ENCODE results near the gene DOK4. TPM values are rescaled to one million over a fixed set of nuclear protein-coding genes. Genes with fewer than 3 reads are reported as not detected.

DOK4 gene
- total and polyA plus RNA-seq, 8 donors, result 11.2 to 55.9 (median 31.1) TPM

DNA sequence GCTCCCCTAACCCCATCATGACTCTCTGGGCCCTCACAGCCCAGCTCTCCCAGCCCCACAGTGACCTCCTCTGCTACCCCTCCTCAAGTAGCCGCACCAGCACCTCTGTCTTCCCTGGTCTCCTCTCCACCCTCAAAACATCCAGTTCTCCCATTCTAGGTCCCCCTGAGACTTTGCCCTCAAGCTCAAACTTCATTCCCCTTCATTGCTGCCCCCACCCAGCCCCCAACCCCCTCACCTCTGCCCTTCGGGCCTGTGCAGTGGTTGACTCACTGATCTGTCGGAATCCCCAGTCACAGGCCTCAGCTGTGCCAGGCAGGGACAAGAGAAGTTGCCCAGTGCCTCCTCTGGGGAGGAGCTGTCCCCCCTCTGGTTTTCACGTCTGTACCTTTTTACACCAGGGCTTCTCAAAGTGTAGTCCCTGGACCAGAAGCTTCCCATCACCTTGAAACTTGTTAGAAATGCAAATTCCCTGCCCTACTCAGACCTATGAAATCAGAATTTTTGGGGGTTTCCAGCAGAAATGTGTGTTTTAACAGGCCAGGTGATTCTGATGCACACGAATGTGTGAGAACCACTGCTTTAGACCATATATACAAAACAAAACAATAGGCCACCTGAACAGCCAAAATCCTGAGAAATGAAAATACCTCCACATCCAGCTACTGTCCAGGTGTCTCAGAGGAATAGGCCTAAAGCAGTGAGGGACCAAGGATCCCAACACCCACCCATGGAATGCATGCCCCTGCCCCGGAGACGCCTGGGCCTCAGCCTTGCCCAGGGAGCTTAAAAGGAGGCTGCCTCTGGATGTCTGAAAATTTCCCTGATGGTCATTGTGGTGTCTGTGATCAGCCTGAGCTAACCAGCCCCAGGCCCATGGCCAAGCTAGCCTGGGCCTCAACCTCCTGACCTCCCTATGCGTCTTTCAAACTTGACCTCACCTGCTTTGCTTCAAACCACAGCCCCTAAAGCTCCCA is 853 bp upstream of the DOK4 start:
- Histone ChIP-seq H3K9me3 (no peaks in the 10 kb centered on the region), H3K36me3 (no peaks in the 10 kb centered on the region), H3K4me3 (peak overlapping the region; percentile 64 to 84 (median 77)), H3K27me3 (no peaks in the 10 kb centered on the region), H3K27ac (peak overlapping the region in 4 of 5 donors; percentile 64 to 92 (median 84)), H3K4me1 (peaks cover 30 to 38% (median 36%) of the 10 kb centered on the region in 4 donors)
- intact Hi-C loops (cut with DNase I; ENCODE audit: low total_unique reads), result no loop called here
- TF ChIP-seq EP300 (IDR thresholded peaks at IDR 0.05), result no peak
- no peak for TF ChIP-seq POLR2A (IDR thresholded peaks at IDR 0.05)
- TF ChIP-seq CTCF (IDR thresholded peaks at IDR 0.05), result no peak
- no peak for TF ChIP-seq POLR2AphosphoS5 (IDR thresholded peaks at IDR 0.05)
- WGBS, 5 donors, result 90 to 93% (median 92%) methylated on average over 8 of the region's 8 CpGs
- no peak for DNase-seq

DNA sequence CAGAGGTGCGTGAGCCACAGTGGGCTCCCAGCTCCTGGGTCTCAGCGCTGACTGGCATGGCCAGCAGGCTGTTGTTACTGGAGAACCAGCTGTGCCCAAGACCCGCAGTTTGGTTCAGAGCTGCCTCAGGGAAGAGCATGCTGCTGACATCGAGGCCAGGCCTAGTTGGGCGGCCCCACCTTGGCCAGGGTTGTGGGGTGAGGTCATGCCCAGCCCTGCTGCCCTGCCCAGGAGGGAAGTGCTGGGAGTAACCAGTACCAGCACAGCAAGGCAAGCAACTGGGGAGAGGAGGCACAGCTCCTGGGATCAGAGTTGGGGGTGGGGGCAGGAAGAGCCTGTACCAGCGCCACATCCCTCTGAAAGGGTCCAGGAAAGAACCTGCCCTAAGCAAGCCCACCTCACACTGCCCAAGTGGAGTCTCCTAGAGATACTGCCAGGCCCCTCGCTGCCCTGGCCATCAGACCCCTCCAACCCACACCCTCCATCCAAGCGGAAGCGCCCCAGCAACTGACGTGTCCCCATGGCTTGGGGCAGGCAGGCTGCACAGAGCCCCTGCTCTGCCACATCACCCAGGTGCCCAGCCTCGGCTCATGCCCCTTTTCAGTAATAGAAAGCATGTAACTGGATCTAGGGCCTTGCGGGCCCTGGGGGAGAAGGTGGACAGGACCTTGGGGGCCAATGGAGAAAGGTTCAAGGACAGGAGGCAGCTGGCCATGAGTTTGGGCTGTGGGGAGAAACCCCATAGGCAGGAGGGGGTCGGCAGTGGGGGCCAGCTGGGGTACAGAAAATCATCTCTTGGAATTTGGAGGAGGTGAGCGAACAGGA is 990 bp downstream of the DOK4 start:
- WGBS, 5 donors, result 39 to 58% (median 43%) methylated on average over 13 to 14 of the region's 14 CpGs
- intact Hi-C loops (cut with DNase I; ENCODE audit: low total_unique reads), result no loop called here

GRCh38 chr16:57484515-57485005 is 1.7 kb downstream of the DOK4 start:
- no peaks in the 10 kb centered on the region for H3K36me3 ChIP-seq
- H3K27ac ChIP-seq, result peak overlapping the region; percentile 81 to 92 (median 88)
- H3K27me3 ChIP-seq, result no peaks in the 10 kb centered on the region
- peaks cover 44 to 61% (median 55%) of the 10 kb centered on the region in 4 donors for H3K4me1 ChIP-seq
- DNase-seq, result no peak
- TF ChIP-seq POLR2AphosphoS5 (IDR thresholded peaks at IDR 0.05) (no peak), POLR2A (IDR thresholded peaks at IDR 0.05) (no peak), EP300 (IDR thresholded peaks at IDR 0.05) (no peak), CTCF (IDR thresholded peaks at IDR 0.05) (no peak)
- H3K4me3 ChIP-seq, result peak overlapping the region in 1 of 4 donors; percentile 84
- 84 to 89% (median 85%) methylated on average over 7 to 8 of the region's 8 CpGs for WGBS, 5 donors
- H3K9me3 ChIP-seq, result no peaks in the 10 kb centered on the region
- intact Hi-C loops (cut with DNase I; ENCODE audit: low total_unique reads), result no loop called here

More for the DNA sequence above, 990 bp downstream of the DOK4 start:
- H3K9me3 ChIP-seq, result no peaks in the 10 kb centered on the region
- DNase-seq, result peak in 1 of 2 donors; percentile 61
- no peaks in the 10 kb centered on the region for H3K36me3 ChIP-seq
- TF ChIP-seq POLR2AphosphoS5 (IDR thresholded peaks at IDR 0.05) (peak in 2 of 3 donors; percentile 50), CTCF (IDR thresholded peaks at IDR 0.05) (no peak), POLR2A (IDR thresholded peaks at IDR 0.05) (peak in 1 of 4 donors; percentile 3)
- peaks cover 37 to 53% (median 47%) of the 10 kb centered on the region in 4 donors for H3K4me1 ChIP-seq
- peak overlapping the region; percentile 81 to 92 (median 88) for H3K27ac ChIP-seq
- H3K27me3 ChIP-seq, result no peaks in the 10 kb centered on the region
- H3K4me3 ChIP-seq, result peak overlapping the region; percentile 64 to 84 (median 77)
